Hippocampal formation (tissue), 2 donors: ENCODE measurements around the gene SOX12.
"Not testable (repeated sequence)": the region's sequence is repeated elsewhere in the genome, so short reads cannot be mapped to it uniquely, and the experiment has no call there.

ENCODE experiments used
- DNase-seq, 2 donors: peaks; one replicate each; lab custom pipeline; 2025; lab: John Stamatoyannopoulos, UW

SOX12 gene

DNA sequence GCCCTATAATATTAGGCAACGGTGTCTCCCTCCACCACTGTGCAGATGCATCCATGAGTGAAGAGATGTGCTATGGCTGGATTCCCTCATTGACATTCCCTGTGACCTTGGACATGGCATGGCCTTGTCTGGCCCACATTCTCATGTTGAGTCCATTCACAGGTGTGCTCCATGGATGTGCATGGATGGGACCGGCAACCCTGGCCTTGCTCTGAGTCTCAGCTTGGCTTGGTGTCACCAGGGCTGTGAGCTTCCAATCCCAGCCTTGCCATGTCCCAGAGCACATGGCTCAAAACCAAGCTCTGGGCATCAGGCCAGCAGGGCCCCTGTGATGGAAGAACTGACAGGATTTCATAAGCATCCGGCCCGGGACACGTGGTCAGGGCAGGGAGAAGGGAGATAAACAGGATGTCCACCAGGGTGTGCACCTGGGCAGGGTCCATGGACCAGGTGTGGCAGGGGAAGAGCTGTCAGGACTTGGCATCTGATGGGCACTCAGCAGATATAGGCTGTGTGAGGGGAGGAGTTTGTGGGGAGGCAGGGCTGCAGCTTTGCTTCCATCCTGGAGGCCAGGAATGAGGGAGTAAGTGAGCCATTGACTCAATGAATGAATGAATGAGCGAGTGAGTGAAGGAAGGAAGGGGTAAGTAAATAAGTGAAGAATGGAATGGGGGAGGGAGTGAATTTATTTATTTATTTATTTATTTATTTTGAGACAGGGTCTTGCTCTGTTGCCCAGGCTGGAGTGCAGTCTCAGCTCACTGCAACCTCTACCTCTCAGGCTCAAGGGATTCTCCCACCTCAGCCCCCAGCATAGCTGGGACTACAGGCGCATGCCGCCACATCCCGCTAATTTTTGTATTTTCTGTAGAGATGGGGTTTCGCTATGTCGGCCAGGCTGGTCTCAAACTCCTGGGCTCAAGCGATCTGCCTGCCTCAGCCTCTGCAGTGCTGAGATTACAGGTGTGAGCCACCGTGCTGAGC, 37.2 kb downstream of the SOX12 start:
- peak in 1 of 2 donors; percentile 59 for DNase-seq

DNA sequence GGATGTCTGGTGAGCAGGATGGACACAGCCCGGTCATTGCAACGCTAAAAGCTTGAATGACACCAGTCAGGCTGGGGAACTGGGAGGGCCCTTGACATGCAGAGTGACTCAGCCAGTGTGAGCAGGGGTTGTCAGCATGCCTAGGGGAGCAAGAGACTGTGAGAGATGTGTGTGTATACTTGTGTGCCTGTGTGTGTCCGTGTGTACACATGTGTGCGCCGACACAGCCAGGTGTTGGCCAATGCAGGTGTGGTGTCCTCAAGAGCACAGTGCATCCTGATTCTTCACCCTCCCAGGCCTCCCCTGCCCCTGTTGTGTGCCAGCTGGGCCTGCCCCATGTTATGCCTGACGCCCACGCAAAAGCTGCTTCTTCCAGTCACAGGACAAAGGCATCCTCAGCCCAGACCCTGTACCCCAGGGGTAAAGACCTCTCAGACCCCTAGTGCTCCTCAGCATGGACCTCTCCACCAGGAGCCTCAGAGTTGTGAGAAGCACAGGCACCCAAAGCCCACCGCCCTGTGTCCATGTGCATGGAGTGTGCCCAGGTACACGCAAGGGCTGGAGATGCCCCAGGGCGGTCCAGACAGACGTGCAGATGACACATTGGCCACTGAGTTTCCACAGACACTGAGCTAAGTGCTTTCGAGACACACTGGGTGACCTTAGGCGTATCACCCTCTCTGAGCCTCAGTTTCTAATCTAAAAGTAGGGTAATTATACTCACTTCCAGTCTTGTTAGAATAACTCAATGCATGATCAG, 38.1 kb downstream of the SOX12 start:
- no peak for DNase-seq

DNA sequence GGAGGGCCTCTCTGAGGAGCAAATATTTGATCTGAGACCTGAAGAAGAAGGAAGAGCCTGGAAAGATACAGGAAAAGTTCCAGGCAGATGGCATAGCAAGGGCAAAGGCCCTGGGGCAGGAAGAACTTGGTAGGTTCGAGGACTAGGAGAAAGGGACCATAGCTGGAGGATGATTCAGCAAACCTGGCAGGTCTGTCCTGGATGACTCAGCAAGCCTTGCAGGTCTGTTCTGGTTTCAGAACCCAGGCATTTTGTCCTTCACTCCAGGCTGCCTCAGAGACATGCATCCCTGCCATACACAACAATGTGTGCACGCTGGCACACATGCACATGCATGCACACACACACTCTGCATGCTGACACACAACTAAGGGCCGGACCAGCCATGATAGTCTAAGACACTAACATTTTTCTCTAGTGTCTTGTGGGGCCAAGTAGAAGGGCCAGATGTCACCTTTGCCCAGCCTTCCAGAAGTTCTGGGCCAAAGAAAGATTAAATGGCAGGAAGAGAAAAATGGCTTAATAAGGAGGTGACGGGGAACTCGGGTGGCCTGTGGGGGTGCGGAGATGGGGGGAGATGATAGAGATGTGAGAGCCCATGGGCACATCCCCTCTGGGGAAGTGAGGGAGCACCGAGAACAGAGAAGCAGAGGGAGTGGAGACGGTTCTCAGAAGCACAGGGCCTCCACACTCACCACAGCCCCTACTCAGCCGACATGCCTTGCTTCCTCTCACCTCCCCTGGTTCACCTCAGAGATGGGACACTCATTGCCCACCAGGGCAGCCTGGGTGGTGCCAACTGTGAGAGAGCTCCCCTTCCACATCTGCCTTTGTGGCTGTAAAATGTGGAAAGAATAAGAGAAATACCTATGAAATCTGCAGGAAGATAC, 39.8 kb downstream of the SOX12 start:
- DNase-seq = no peak

GRCh38 chr20:366041-366718, 40.8 kb downstream of the SOX12 start:
- DNase-seq = no peak

GRCh38 chr20:366719-367485, 41.5 kb downstream of the SOX12 start:
- DNase-seq = no peak

DNA sequence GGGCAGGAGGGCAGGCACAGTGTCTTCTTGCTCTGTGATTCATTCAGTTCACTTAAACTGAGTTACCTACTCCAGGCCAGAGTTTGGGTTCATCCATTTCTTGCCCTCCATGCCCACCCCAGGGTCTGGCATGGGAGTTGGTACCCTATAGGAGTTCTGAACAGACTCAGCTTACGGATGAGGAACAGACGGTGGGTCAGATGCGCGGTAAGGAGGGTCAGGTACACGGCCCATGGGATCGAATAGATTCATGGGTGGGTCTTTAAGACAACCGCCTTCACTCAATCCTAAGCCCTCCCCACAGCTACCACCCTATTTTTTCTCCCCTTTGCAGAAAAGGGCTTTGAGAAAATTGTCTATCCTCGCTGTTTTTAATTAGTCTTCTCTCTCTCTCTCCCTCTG, 42.1 kb downstream of the SOX12 start:
- DNase-seq = no peak

DNA sequence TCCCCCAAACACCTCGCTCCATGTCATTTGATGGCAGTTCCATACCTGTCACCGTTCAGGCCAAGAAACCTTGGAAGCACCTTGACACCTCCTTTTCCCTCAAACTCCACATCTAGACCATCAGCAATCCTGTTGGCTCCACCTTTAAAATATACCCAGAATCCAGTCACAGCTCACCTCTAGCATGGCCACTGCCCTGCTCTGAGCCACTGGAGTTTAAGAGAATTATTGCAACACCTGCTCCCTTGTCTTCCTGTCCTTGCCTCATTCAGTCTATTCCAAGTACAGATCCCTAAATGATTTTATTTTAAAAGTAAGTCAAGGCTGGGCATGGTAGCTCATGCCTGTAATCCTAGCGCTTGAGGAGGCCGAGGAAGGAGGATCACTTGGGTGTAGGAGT, 43.6 kb downstream of the SOX12 start:
- no peak for DNase-seq

DNA sequence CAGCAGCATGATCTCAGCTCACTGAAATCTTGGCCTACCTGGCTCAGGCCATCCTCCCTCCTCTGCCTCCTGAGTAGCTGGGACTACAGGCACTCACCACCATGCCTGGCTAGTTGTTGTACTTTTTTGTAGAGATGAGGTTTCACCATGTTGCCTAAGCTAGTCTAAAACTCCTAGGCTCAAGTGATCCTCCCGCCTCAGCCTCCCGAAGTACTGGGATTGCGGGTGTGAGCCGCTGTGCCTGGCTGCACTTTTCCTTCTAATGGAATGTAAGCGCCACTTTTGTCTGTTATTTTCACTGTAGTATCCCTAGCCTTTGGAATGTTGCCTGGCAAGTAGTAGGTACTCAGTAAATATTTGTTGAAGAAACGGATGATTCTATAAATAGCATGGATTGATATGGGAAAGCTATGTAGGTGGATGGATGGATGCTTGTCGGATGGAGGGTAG, 44.8 kb downstream of the SOX12 start:
- no peak for DNase-seq

DNA sequence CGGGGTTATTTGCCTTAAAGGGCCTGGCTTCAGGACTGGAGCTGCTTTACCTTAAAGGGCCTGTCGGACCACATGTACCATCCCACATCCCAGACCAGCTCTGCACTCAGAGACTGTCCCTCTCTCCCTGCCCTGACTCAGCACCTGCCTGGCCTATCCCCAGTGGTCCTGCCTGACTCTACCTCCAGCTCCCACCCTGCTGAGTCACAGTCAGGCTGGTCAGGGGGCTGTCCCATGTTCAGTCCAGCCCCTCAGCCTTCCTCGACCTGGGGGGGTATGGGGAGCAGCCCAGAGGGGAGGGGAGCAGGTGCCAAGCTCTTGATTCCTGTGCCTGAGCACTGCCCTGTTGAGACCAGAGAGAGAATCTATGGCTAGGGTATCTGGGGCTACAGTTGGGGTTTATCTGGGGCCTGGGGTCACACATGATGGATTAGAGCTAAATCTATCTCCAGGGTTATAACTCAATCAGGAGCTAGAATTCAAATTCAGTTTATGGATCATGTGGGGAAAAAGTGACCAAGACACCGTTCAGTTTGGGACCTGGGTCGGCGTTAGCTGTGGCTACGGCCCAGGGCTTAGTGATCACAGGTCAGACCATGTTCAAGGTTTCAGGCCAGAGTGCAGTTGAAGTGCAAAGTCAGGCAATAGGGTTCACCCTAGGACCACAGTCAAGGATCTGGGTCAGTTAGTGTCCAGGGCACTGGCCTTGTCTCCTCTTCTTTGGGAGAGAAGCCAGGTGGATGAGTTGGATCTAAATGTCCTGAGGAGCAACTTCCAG, 45.8 kb downstream of the SOX12 start:
- no peak for DNase-seq

GRCh38 chr20:371755-372542, 46.6 kb downstream of the SOX12 start:
- DNase-seq = no peak

DNA sequence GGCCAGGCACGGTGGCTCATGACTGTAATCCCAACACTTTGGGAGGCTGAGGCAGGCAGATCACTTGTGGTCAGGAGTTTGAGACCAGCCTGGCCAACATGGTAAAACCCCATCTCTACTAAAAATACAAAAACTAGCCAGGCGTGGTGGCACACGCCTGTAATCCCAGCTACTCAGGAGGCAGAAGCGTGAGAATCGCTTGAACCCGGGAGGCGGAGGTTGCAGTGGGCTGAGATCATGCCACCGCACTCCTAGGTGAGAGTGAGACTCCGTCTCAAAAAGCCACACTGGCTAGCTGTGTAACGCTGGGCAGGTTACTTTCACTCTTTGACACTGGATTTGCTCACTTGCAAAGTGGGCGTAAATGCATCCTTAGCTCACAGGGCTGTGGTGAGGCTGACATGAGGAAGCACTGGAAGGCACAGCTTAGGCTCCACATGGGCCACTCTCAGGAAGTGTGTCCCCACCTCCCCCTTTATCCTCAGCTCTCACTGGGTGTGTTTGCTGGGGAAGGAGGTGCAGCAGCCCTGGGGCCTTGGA, 47.3 kb downstream of the SOX12 start:
- DNase-seq = not testable (repeated sequence)

- DNase-seq = no peak
Measured at GRCh38 chr20:373171-373890, 48.0 kb downstream of the SOX12 start.

GRCh38 chr20:375265-375889, 50.0 kb downstream of the SOX12 start:
- DNase-seq = no peak

GRCh38 chr20:376089-376488, 50.7 kb downstream of the SOX12 start:
- no peak for DNase-seq

GRCh38 chr20:376750-377149, 51.4 kb downstream of the SOX12 start:
- no peak for DNase-seq

DNA sequence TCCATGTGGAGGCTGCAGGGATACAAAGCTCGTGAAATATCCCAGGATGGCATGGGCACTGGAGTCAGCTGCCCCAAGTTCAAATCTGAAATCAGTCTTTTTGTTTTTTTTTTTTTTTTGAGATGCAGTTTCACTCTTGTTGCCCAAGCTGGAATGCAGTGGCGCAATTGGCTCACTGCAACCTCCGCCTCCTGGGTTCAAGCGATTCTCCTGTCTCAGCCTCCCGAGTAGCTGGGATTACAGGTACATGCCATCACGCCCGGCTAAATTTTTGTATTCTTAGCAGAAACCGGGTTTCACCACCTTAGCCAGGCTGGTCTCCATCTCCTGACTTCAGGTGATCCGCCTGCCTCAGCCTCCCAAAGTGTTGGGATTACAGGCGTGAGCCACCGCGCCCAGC, 52.2 kb downstream of the SOX12 start:
- not testable (repeated sequence) for DNase-seq

GRCh38 chr20:378961-379336, 53.6 kb downstream of the SOX12 start:
- DNase-seq = no peak
